ENCODE data around the gene NPAS4.
"Not testable (repeated sequence)": the region's sequence is repeated elsewhere in the genome, so short reads cannot be mapped to it uniquely, and the experiment has no call there.

The NPAS4 gene

GRCh38 chr11:66420671-66421476 is at the start of gene NPAS4:
NPAS4 (plus strand) TSS chr11:66421035; CDS start chr11:66421180, 145 bp downstream.
- Mint-ChIP-seq H3K27ac (no peak within 1 kb of the TSS), H3K9me3 (peaks cover 10% of the 10 kb centered on the region), H3K4me3 (no peak within 1 kb of the TSS), H3K4me1 (ENCODE audit: low read depth) (peaks cover 14% of the 10 kb centered on the region), H3K36me3 (ENCODE audit: low read depth) (no peaks in the 10 kb centered on the region), H3K27me3 (peaks cover 58% of the 10 kb centered on the region)
- intact Hi-C loops (cut with micrococcal nuclease) = no loop called here

- H3K36me3 Mint-ChIP-seq (ENCODE audit: low read depth) = no peaks in the 10 kb centered on the region
- H3K9me3 Mint-ChIP-seq = no peaks in the 10 kb centered on the region
- H3K4me1 Mint-ChIP-seq (ENCODE audit: low read depth) = peaks cover 5% of the 10 kb centered on the region
- peak within 1 kb of the TSS; percentile 73 for H3K4me3 Mint-ChIP-seq
- peaks cover 41% of the 10 kb centered on the region for H3K27me3 Mint-ChIP-seq
- intact Hi-C loops (cut with micrococcal nuclease) = no loop called here
- peak within 1 kb of the TSS; percentile 63 for H3K27ac Mint-ChIP-seq
These were observed 49.0 kb upstream of the NPAS4 start, which contains the start of gene SLC29A2 for GRCh38 chr11:66371627-66372415. SLC29A2 (minus strand) TSS chr11:66371760; CDS start chr11:66371591, 169 bp downstream.

GRCh38 chr11:66373265-66373664 is 47.6 kb upstream of the NPAS4 start:
- Mint-ChIP-seq H3K27ac (no peak overlapping the region), H3K9me3 (no peaks in the 10 kb centered on the region), H3K27me3 (peaks cover 48% of the 10 kb centered on the region), H3K4me1 (ENCODE audit: low read depth) (peaks cover 5% of the 10 kb centered on the region), H3K36me3 (ENCODE audit: low read depth) (no peaks in the 10 kb centered on the region), H3K4me3 (no peak overlapping the region)
- intact Hi-C loops (cut with micrococcal nuclease) = no loop called here

GRCh38 chr11:66373690-66374287 is 47.0 kb upstream of the NPAS4 start:
- H3K9me3 Mint-ChIP-seq; H3K27ac Mint-ChIP-seq; H3K36me3 Mint-ChIP-seq (ENCODE audit: low read depth); H3K4me3 Mint-ChIP-seq; intact Hi-C loops (cut with micrococcal nuclease); H3K4me1 Mint-ChIP-seq (ENCODE audit: low read depth): not testable (repeated sequence)
- peaks cover 48% of the 10 kb centered on the region for H3K27me3 Mint-ChIP-seq

- H3K4me3 Mint-ChIP-seq; H3K27me3 Mint-ChIP-seq; H3K36me3 Mint-ChIP-seq (ENCODE audit: low read depth); H3K9me3 Mint-ChIP-seq; H3K4me1 Mint-ChIP-seq (ENCODE audit: low read depth); H3K27ac Mint-ChIP-seq; intact Hi-C loops (cut with micrococcal nuclease): not testable (repeated sequence)
These were observed 40.6 kb upstream of the NPAS4 start for GRCh38 chr11:66380264-66380663.

GRCh38 chr11:66384316-66384715 is 36.5 kb upstream of the NPAS4 start:
- H3K9me3 Mint-ChIP-seq; H3K27me3 Mint-ChIP-seq; H3K4me3 Mint-ChIP-seq; H3K36me3 Mint-ChIP-seq (ENCODE audit: low read depth); H3K27ac Mint-ChIP-seq; intact Hi-C loops (cut with micrococcal nuclease); H3K4me1 Mint-ChIP-seq (ENCODE audit: low read depth): not testable (repeated sequence)

GRCh38 chr11:66386171-66387069 is 34.4 kb upstream of the NPAS4 start:
- Mint-ChIP-seq H3K4me3 (peak overlapping the region; percentile 9), H3K36me3 (ENCODE audit: low read depth) (no peaks in the 10 kb centered on the region), H3K27ac (no peak overlapping the region), H3K9me3 (no peaks in the 10 kb centered on the region), H3K27me3 (peaks cover 12% of the 10 kb centered on the region), H3K4me1 (ENCODE audit: low read depth) (no peaks in the 10 kb centered on the region)
- intact Hi-C loops (cut with micrococcal nuclease) = no loop called here

GRCh38 chr11:66388780-66389386 is 32.0 kb upstream of the NPAS4 start:
- Mint-ChIP-seq H3K4me1 (ENCODE audit: low read depth) (no peaks in the 10 kb centered on the region), H3K4me3 (no peak overlapping the region), H3K36me3 (ENCODE audit: low read depth) (no peaks in the 10 kb centered on the region), H3K27ac (no peak overlapping the region), H3K9me3 (no peaks in the 10 kb centered on the region), H3K27me3 (peaks cover 18% of the 10 kb centered on the region)
- intact Hi-C loops (cut with micrococcal nuclease) = loop anchor here (2.0 kb wide), 1 partner anchor 78 kb away; no protein-coding TSS in a partner anchor

- peaks cover 24% of the 10 kb centered on the region for H3K27me3 Mint-ChIP-seq
- H3K36me3 Mint-ChIP-seq (ENCODE audit: low read depth) = no peaks in the 10 kb centered on the region
- H3K9me3 Mint-ChIP-seq = no peaks in the 10 kb centered on the region
- no peak overlapping the region for H3K27ac Mint-ChIP-seq
- no peak overlapping the region for H3K4me3 Mint-ChIP-seq
- intact Hi-C loops (cut with micrococcal nuclease) = no loop called here
- no peaks in the 10 kb centered on the region for H3K4me1 Mint-ChIP-seq (ENCODE audit: low read depth)
These were observed 29.5 kb upstream of the NPAS4 start for GRCh38 chr11:66391322-66391721.

- Mint-ChIP-seq H3K9me3 (no peaks in the 10 kb centered on the region), H3K27me3 (peaks cover 30% of the 10 kb centered on the region), H3K4me3 (no peak overlapping the region), H3K36me3 (ENCODE audit: low read depth) (no peaks in the 10 kb centered on the region), H3K4me1 (ENCODE audit: low read depth) (no peaks in the 10 kb centered on the region), H3K27ac (no peak overlapping the region)
- intact Hi-C loops (cut with micrococcal nuclease) = no loop called here
These were observed 26.9 kb upstream of the NPAS4 start for GRCh38 chr11:66393954-66394353.

GRCh38 chr11:66407651-66408050 is 13.2 kb upstream of the NPAS4 start:
- peaks cover 52% of the 10 kb centered on the region for H3K27me3 Mint-ChIP-seq
- no peak overlapping the region for H3K27ac Mint-ChIP-seq
- no peaks in the 10 kb centered on the region for H3K4me1 Mint-ChIP-seq (ENCODE audit: low read depth)
- intact Hi-C loops (cut with micrococcal nuclease) = loop anchor here (1.0 to 2.0 kb wide), 3 partner anchors 23 to 271 kb away; no protein-coding TSS in a partner anchor
- no peaks in the 10 kb centered on the region for H3K9me3 Mint-ChIP-seq
- H3K4me3 Mint-ChIP-seq = no peak overlapping the region
- H3K36me3 Mint-ChIP-seq (ENCODE audit: low read depth) = no peaks in the 10 kb centered on the region

GRCh38 chr11:66408488-66409214 is 12.2 kb upstream of the NPAS4 start:
- no peaks in the 10 kb centered on the region for H3K9me3 Mint-ChIP-seq
- intact Hi-C loops (cut with micrococcal nuclease) = loop anchor here (1.0 to 2.0 kb wide), 3 partner anchors 22 to 270 kb away; no protein-coding TSS in a partner anchor
- H3K27me3 Mint-ChIP-seq = peaks cover 53% of the 10 kb centered on the region
- no peaks in the 10 kb centered on the region for H3K36me3 Mint-ChIP-seq (ENCODE audit: low read depth)
- no peaks in the 10 kb centered on the region for H3K4me1 Mint-ChIP-seq (ENCODE audit: low read depth)
- H3K4me3 Mint-ChIP-seq = peak overlapping the region; percentile 58
- no peak overlapping the region for H3K27ac Mint-ChIP-seq
